Measurements from ENCODE around the gene MESP2.

The MESP2 gene

DNA sequence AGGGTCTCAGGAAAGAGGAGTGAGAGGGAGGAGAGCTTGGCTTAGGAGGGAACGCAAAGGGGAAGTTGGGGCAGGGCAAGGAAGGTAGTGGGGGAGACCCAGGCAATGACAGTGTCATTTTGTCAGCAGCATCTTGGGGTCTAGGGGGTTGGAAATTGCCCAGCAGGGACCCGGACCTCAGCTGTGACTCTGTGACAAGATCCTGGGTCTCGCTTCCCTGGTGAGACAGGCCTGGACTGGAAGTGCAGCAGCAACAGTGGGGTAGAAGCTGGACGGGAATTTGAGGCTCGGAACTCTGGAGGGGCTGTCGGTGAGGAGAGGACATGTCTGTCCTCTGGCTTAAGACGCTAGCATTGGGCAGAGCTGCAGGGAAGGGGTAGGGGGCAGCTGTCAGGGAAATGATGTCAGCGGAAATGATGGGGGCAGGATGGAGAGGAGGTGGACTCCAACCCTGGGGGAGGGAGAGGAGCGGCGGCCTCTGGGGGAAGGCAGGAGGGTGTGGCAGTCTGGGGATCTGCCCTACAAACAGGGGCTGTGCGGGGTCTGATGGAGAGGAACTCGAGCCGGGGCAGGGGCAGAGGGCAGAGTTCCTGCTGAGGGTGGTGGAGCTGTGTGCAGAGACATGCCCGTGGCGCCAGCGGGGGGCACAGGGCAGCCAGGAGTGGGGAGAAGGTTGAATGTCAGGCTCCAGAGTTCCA is 26.2 kb downstream of the MESP2 start:
- DNase-seq, result no peak

- DNase-seq, result no peak
Observed at GRCh38 chr15:89802986-89803824, 27.1 kb downstream of the MESP2 start.

DNA sequence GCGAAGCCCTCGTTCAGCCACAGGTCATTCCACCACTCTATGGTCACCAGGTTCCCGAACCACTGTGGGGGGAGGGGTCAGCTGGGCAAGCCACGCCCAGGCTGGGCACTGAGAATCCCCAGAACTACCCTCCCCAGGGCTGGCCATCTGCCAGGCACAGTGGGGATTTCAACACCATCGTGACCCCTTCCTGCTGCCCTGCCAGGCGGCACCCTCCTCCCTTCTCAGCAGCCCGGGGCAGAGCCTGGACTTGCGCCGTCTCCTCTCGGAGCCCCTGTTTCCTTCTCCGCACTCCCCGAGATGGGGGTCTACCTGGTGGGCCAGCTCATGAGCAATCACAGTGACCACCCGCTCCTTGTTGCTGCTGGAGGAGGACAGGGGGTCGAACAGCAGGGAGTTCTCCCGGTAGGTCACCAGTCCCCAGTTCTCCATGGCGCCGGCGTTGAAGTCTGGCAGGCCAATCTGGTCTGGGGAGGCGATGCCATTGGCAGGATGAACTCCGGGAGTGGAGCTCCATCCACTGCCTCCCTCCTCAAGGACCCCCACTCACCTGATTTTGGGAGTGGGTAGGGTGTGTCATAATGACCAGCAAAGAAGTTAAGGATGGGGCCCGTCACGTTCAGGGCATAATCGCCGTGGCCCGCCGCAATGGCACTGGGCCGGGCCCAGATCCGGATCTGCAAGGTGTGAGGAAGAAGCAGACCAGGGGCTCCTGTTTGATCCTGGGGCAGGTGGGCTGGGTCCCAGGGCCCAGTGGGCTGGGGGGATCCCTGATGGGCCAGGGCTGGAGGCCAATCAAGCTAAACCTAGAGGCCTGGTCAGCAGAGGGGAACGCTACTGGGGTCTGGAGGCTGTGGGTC is 28.0 kb downstream of the MESP2 start:
- no peak for DNase-seq

DNA sequence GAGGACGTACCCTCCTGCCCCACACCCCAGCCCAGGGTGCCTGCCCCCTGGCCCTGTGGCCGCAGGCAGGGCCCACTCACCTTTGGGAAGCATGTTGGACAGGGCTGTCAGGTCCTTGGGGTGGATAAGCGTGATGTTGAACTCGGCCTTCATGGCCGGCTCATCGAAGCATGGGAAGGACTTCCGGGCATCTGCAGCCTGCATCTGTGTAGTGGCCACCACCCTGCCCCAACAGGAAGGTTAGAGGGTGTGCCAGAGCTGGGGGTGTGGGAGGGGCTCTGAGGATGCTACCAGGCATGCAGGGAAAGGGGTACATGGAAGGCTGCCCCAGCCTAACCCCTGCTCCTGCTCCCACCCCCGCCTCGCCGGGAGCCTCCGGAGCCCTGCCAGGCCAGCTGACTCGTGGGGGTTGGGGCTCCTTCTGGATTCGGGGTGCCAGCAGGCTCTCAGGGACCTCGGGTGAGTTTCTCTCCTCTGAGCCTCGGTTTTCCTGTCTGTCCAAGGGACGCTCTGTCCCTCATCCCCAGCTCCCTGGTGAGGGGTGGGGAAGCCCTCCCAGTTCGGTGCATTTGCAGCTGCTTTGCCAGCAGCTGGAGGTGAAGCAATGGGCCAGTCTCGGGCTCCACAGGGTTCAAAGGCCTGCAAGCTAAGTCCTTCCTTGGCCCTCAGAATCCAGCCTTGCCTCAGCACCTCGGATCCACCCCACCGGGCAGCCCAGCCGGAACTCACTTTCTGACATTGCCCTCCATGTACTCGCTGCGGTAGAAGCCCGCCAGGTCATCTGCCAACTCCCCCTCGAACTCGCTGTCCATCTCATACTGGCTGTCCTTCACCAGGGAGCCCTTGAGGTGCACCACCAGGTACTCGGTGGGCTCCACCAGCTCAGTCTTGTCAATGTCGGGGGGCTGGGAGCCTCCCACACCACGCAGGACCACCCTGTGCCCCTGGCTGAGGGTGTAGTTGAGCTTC is 29.4 kb downstream of the MESP2 start:
- no peak for DNase-seq

- no peak for DNase-seq
Observed at GRCh38 chr15:89806210-89806558, 30.1 kb downstream of the MESP2 start.

GRCh38 chr15:89806559-89807550 is 30.7 kb downstream of the MESP2 start:
- DNase-seq, result no peak

- no peak for DNase-seq
Observed at GRCh38 chr15:89807689-89808088, 31.6 kb downstream of the MESP2 start.

DNA sequence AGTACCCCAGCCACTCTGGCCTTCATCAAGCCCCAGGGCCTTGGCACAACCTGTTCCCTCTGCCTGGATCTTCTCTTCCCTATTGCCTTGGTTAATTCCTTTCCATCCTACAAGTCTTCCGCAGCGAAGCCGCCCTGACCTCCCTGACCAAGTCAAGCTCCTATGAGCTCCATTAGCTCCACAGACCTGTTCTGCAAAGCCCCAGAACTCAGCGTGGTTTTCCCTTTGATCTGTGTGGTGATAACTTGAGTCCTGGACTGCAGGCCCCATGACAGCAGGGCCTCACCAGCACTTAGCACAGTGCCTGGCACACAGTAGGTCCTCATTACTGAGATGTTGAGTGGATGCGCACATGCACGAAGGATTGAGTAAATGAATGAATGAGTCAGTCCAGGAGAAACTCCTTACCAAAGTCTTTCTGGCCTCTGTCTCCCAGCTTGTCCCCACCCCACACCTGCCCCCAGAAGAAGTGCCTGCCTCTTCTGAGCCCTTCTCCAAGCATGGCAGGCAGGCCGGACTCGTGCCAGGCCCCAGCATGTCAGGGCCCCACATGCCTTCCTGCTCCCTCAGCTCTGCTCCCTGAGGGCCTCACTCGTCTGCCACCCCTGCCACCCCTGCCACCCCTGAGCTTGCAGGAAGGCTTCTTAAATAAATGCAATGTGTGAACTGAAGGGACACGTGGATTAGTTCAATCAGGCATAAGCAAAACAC is 32.2 kb downstream of the MESP2 start:
- DNase-seq, result no peak

DNA sequence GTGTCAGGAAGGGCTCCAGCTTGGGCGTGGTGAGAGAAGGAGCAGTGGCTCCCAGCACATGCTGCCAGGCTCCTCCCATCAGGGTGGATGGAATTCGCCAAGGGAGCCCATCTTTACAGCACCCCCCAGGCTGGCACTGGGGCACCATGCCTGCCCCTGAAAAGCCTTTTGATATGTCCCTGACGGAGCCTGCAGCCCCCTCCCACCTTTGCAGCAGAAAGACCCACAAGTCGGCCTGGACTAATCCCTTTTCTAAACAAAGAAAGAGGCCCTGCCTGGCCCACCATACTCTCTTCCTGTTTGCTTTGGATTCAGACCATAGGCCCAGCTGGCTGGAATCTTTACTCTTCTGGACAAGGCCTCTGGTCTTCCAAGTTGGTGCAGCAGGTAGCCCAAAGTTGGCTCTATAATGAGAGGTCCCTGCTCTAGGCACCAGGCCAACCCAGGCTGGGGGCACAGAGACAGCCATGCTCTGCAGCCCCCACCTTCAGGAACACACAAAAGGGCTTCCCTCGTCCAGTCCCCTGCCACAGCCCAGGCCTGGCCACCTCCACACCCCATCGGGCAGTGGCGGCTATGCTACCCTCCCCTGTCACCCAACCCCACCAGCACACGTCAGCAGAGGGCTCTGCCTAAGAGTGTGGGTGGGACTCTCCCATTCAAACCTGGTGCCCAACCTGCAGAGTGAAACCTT is 33.1 kb downstream of the MESP2 start:
- DNase-seq, result no peak

DNA sequence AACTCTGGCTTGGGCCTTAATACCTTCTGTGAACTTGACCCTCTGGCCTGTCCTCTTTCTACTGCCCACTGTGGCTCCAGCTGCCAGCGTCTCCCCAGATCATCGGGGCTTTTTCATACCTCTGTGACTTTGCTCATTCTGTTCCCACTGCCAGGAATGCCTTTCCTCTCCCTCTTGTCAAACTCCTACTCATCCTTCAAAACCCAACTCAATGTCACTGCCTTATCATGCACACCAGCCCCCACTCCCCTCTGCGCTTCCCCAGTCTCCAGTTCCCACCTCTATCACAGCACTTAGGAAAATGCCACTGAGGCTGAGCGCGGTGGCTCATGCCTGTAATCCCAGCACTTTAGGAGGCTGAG is 33.6 kb downstream of the MESP2 start:
- no peak for DNase-seq

GRCh38 chr15:89810837-89811236 is 34.7 kb downstream of the MESP2 start:
- DNase-seq, result no peak

DNA sequence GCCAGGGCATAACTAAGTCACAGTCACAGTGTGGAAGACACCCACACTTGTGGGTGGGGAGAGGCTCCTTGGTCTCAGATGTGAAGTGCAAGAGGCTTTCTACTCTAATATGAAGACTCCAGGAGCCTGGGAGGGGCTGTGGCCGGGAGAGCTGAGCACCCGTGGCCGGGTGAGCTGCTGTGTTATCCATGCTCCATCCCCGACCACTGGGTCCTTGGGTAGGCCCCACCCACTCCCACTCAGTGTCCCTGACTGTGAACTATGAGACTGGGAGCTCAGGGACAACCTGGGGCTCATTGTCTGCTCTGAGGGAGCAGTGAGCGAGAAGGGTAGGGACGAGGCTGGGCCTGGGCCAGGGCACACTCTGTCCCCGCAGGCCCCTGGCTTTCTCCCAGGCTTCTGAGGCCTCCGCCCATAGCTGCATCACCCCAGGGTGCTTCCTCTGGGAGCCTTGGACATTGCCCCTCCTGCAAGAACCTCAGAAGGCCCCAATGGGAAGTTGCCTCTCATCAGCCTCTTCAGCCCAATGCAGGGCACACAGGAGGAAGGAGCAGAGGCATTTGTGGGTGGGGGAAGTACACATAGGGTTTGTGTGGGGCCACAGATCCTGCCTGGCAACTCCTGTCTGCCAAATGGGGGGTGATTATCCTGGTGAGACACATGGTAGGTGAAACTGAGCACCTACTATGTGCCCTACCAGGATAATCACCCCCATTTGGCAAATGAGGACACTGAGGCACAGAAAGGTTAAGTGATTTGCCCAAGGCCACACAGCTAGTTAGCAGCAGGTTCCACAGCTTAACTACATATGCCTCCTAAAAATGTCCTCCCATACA is 36.1 kb downstream of the MESP2 start:
- DNase-seq, result no peak

GRCh38 chr15:89812847-89813320 is 36.8 kb downstream of the MESP2 start:
- no peak for DNase-seq

DNA sequence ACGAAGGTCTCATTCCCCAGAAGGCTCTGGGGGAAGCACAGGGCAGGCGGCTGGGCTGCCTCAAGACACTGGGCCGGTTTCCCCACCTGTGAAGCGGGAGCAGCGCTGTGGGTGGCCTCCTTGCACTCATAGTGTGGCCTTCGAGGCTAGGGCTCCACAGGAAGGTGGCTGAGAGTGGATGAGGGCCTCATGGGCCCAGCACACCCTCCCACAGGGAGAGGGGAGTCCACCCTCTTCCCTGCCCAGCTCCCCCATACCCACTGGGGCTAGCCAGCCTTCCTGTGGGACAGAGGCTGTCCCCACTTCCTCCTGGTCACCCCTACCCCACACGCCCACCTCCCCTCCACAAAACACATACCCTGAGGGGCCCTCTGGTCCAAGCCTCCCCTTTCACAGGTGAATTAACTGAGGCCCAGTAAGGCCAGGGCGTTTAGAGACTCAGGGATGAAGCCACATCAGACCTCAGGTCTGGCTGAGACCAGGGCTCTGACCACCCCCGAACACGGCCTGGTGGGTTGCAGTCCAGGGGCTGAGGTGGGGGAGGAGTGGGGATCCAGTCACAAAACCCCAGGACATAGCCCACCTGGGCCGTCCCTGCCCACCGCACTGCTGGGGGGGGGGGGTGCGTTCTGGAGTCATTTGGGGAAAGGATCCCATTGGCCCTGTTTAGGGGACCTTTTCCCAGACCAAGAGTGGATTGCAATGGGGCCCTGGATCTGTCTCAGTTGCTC is 37.4 kb downstream of the MESP2 start:
- DNase-seq, result no peak

- peak; percentile 26 for DNase-seq
Observed at GRCh38 chr15:89814112-89814742, 38.1 kb downstream of the MESP2 start.

- DNase-seq, result no peak
Observed at GRCh38 chr15:89815769-89816168, 39.6 kb downstream of the MESP2 start.

DNA sequence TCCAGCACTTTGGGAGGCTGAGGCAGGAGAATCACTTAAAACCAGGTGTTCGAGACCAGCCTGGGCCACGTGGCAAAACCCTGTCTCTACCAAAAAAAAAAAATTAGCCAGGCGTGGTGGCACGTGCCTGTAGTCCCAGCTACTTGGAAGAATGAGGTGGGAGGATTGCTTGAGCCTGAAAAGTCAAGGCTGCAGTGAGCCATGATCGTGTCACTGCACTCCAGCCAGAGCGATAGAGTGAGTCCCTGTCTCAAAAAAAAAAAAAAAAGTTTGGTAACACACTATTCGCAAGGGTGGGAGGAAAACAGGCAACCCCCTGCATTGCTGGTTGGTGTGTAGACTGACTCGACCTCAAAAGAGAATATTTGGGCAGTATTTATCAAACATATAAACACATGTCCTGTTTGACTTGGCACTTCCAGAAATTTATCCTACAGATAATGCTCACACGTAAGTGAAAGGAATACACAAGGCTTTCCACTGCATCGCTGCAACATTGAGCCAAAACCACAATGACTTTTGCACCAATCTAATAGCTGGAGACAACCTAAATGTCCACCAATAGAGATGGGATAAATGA is 41.7 kb downstream of the MESP2 start:
- no peak for DNase-seq
